Cardiac fibroblast (primary cell): Measurements from ENCODE around the gene PXYLP1.

ENCODE experiments used
- DNase-seq, 2 donors: peaks; one replicate each; pipeline versions ENCODE4 v3.0.0 to v3.0.0-alpha.2; 2010; ENCODE audit warnings: low read depth in 2 of 2
- H3K4me3 ChIP-seq, 2 donors: replicated peaks in 1 of 2; 1 replicate in 1 of 2; 2 replicates in 1 of 2; pipeline ENCODE4 v1.5.1; 2011; ENCODE audit warnings: low read depth in 2 of 2, low read length in 2 of 2, mild to moderate bottlenecking in 2 of 2, moderate library complexity in 1 of 2
- TF ChIP-seq, protein P1 (sequence below): IDR thresholded peaks from one replicate; pipeline ENCODE4 v1.5.1; 2011; ENCODE audit warnings: low read depth, mild to moderate bottlenecking, low read length, inconsistent platforms

The PXYLP1 gene

DNA sequence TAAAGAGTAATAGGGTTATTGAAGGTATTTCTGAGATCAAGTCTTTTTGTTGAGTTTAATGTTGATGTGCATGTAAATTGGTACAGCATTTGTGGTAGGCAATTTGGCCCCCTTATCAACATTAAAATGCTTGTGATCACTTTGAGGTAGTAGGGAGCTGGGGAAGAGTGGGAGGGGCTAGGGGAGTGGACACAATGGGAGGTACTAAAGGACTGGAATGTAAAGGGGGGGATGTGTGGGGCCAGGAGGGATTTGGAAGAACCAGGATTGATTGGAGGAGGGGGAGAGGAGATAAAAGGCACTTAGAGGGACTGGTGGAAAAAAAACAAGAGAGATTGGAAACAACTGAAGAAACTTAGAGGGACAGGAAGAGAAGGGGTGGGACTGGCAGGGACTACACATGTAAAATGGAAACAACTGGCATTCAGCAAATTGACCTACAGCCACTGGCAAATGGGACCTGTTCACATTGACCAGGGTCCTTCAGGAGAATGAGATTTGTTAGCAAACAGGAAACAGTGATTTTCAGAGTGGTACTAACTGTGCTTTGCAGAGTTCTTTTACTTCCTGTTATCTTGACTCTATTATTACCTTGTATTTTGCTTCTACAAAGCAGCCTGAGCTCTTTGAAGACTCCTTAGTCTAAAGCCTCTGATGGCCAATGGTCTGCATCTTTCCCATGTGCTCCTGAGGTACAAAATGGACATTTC lies 88.9 kb downstream of the PXYLP1 start:
- no peak overlapping the region for H3K4me3 ChIP-seq
- TF ChIP-seq, protein P1, sequence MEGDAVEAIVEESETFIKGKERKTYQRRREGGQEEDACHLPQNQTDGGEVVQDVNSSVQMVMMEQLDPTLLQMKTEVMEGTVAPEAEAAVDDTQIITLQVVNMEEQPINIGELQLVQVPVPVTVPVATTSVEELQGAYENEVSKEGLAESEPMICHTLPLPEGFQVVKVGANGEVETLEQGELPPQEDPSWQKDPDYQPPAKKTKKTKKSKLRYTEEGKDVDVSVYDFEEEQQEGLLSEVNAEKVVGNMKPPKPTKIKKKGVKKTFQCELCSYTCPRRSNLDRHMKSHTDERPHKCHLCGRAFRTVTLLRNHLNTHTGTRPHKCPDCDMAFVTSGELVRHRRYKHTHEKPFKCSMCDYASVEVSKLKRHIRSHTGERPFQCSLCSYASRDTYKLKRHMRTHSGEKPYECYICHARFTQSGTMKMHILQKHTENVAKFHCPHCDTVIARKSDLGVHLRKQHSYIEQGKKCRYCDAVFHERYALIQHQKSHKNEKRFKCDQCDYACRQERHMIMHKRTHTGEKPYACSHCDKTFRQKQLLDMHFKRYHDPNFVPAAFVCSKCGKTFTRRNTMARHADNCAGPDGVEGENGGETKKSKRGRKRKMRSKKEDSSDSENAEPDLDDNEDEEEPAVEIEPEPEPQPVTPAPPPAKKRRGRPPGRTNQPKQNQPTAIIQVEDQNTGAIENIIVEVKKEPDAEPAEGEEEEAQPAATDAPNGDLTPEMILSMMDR, result no peak
- DNase-seq, result no peak

DNA sequence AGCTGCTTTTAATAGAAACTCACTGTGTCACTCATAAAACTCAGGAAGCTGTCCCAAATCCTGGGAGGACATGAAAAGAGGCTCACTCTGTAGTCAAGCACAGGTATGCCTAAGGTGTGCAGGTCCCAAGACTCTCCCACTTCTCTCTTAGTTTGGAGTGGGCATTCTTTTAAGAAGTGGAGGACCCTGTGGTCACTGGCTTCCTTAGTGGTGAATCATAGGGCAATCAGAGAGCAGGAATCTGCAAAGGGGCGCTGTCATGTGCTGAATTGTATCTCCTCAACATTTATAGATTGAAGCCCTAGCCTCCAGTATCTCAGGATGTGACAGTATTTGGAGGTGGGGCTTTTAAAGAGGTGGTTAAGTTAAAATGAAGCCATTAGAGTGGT lies 89.5 kb downstream of the PXYLP1 start:
- TF ChIP-seq, protein P1, result no peak

GRCh38 chr3:141323936-141324704 lies 92.5 kb downstream of the PXYLP1 start:
- no peak overlapping the region for H3K4me3 ChIP-seq
- TF ChIP-seq, protein P1, result no peak

More for the DNA sequence above, 89.5 kb downstream of the PXYLP1 start:
- peak in 1 of 2 donors; percentile 54 for DNase-seq
- no peak overlapping the region for H3K4me3 ChIP-seq

GRCh38 chr3:141326123-141326522 lies 94.5 kb downstream of the PXYLP1 start:
- H3K4me3 ChIP-seq, result no peak overlapping the region
- TF ChIP-seq, protein P1, result no peak
- peak in 1 of 2 donors; percentile 44 for DNase-seq

More at GRCh38 chr3:141323936-141324704, 92.5 kb downstream of the PXYLP1 start:
- no peak for DNase-seq

DNA sequence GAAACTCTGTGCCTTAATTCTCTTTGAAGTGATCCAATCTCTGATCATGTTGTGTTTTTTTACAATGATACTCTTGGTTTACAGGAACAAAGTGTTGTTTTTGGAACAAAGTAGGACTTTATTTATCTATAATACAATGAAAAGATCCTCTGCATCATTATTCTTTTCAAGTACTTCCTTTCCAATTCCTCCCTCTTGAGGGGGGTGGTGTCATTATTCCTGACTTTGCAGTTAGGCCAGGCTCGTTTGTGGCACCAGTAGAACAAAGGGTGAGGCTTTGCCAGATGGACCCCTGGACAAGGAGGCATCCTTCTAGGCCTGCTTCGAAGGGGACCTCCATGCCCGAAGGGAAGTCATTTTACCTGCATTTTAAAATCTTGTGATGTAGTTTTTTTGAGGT lies 95.0 kb downstream of the PXYLP1 start:
- TF ChIP-seq, protein P1, result peak; percentile 3
- peak; percentile 66 to 72 for DNase-seq
- no peak overlapping the region for H3K4me3 ChIP-seq

- no peak for DNase-seq
- H3K4me3 ChIP-seq, result no peak overlapping the region
- TF ChIP-seq, protein P1, result no peak
Observed at GRCh38 chr3:141328286-141329166, 96.9 kb downstream of the PXYLP1 start.
